IMR-90 (cell line): ENCODE data around the gene SHISAL1. TPM values are rescaled to one million over a fixed set of nuclear protein-coding genes. Genes with fewer than 3 reads are reported as not detected.

Source experiments
- ATAC-seq: fragments of 200-7000 bp; cut with Tn5 transposase; 2 replicates; pipeline ENCODE4 v1.9.1; 2020; ENCODE audit warnings: low read depth, mild to moderate bottlenecking, moderate library complexity
- BruUV-seq: library from RNA; stranded (reverse); fragments of 400-500 nt; replicated peaks from 2 replicates; lab custom pipeline; 2021; lab: Mats Ljungman, UMichigan
- CTCF ChIA-PET: fragments of 300-600 bp; formaldehyde crosslinking; extraction: SDS; loops from one replicate; lab custom pipeline; 2021; ENCODE audit warnings: antibody characterized with exemption; lab: Yijun Ruan, JAX
- POLR2A ChIA-PET: fragments of 300-600 bp; sonication (Branson Sonifier 250); formaldehyde crosslinking; loops from one replicate; lab custom pipeline; 2022; ENCODE audit warnings: antibody characterized with exemption; ENCODE audit not compliant: unreplicated experiment; lab: Charles Lee
- DNase-seq: peaks from one replicate; pipeline ENCODE4 v3.0.0; 2013
- H2AFZ ChIP-seq: replicated peaks from 2 replicates; pipeline ENCODE3; 2013; ENCODE audit warnings: low read length, mild to moderate bottlenecking; ENCODE audit not compliant: poor library complexity
- H2AK5ac ChIP-seq: 2 replicates; pipeline ENCODE4 v1.6.1; 2013; ENCODE audit warnings: low read depth, low read length, inconsistent platforms
- H2AK9ac ChIP-seq: replicated peaks from 2 replicates; pipeline ENCODE3; 2013; ENCODE audit warnings: mild to moderate bottlenecking, low read depth, low read length, moderate library complexity; ENCODE audit not compliant: poor library complexity
- H2BK120ac ChIP-seq: 2 replicates; pipeline ENCODE4 v1.6.1; 2013; ENCODE audit warnings: low read depth, low read length, inconsistent platforms
- H2BK15ac ChIP-seq: 3 replicates; pipeline ENCODE4 v1.6.1; 2013; ENCODE audit warnings: low read depth, low read length, inconsistent platforms
- H2BK20ac ChIP-seq: 2 replicates; pipeline ENCODE4 v1.6.1; 2013; ENCODE audit warnings: low read depth, mild to moderate bottlenecking, inconsistent platforms, low read length, moderate library complexity
- H2BK5ac ChIP-seq: 2 replicates; pipeline ENCODE4 v1.6.1; 2013; ENCODE audit warnings: mild to moderate bottlenecking, low read depth, low read length, inconsistent platforms; ENCODE audit not compliant: poor library complexity, severe bottlenecking
- H3K14ac ChIP-seq: replicated peaks from 2 replicates; pipeline ENCODE4 v1.6.1; 2013; ENCODE audit warnings: low read depth, low read length, inconsistent platforms
- H3K18ac ChIP-seq: 2 replicates; pipeline ENCODE4 v1.6.1; 2013; ENCODE audit warnings: low read depth, low read length, control low read depth
- H3K23ac ChIP-seq: 2 replicates; pipeline ENCODE4 v1.6.1; 2013; ENCODE audit warnings: low read depth, low read length, inconsistent platforms
- H3K27ac ChIP-seq: 2 replicates; pipeline ENCODE4 v1.5.1; 2013; ENCODE audit warnings: mild to moderate bottlenecking, control low read depth, low read length; ENCODE audit not compliant: insufficient read depth
- H3K27me3 ChIP-seq: 2 replicates; pipeline ENCODE4 v1.6.1; 2013; ENCODE audit warnings: low read length; ENCODE audit not compliant: control insufficient read depth, insufficient read depth
- H3K36me3 ChIP-seq: 2 replicates; pipeline ENCODE4 v1.6.1; 2013; ENCODE audit warnings: low read length, mixed read lengths; ENCODE audit not compliant: control insufficient read depth, insufficient read depth
- H3K4ac ChIP-seq: 2 replicates; pipeline ENCODE4 v1.6.1; 2013; ENCODE audit warnings: low read depth, low read length, inconsistent platforms
- H3K4me1 ChIP-seq: 2 replicates; pipeline ENCODE4 v1.6.1; 2013; ENCODE audit warnings: low read length, mixed read lengths; ENCODE audit not compliant: control insufficient read depth, insufficient read depth
- H3K4me2 ChIP-seq: 2 replicates; pipeline ENCODE4 v1.6.1; 2013; ENCODE audit warnings: low read depth, mild to moderate bottlenecking, control low read depth, low read length, moderate library complexity
- H3K4me3 ChIP-seq: 2 replicates; pipeline ENCODE4 v1.5.1; 2013; ENCODE audit warnings: low read depth, mild to moderate bottlenecking, control low read depth, low read length, moderate library complexity; ENCODE audit not compliant: insufficient read depth
- H3K56ac ChIP-seq: 2 replicates; pipeline ENCODE4 v1.6.1; 2013; ENCODE audit warnings: low read length, inconsistent platforms; ENCODE audit not compliant: insufficient read depth; ENCODE audit errors: extremely low read depth
- H3K79me1 ChIP-seq, 2 experiments: 2 replicates each; pipeline ENCODE4 v1.6.1; 2013; ENCODE audit warnings: low read length in 2 of 2, inconsistent platforms in 1 of 2, low read depth in 1 of 2
- H3K9ac ChIP-seq: 2 replicates; pipeline ENCODE4 v1.6.1; 2013; ENCODE audit warnings: low read depth, low read length, control low read depth
- H3K9me1 ChIP-seq: 2 replicates; pipeline ENCODE4 v1.6.1; 2013; ENCODE audit warnings: low read length, inconsistent platforms; ENCODE audit not compliant: insufficient read depth
- H3K9me3 ChIP-seq: 2 replicates; pipeline ENCODE4 v1.6.1; 2013; ENCODE audit warnings: low read length; ENCODE audit not compliant: control insufficient read depth, insufficient read depth
- H4K20me1 ChIP-seq: 2 replicates; pipeline ENCODE4 v1.6.1; 2013; ENCODE audit warnings: low read length, inconsistent platforms; ENCODE audit not compliant: insufficient read depth
- H4K5ac ChIP-seq: 2 replicates; pipeline ENCODE4 v1.6.1; 2013; ENCODE audit warnings: mild to moderate bottlenecking, low read depth, low read length, control low read depth
- H4K8ac ChIP-seq, 2 experiments: 2 replicates each; pipeline ENCODE4 v1.6.1; 2013; ENCODE audit warnings: low read depth in 2 of 2, low read length in 2 of 2, control low read depth in 1 of 2, inconsistent platforms in 1 of 2
- H4K91ac ChIP-seq: 2 replicates; pipeline ENCODE4 v1.6.1; 2013; ENCODE audit warnings: low read depth, low read length, inconsistent platforms; ENCODE audit not compliant: insufficient read depth
- CHD1 ChIP-seq: IDR thresholded peaks from 2 replicates; pipeline ENCODE4 v1.6.1; 2012; ENCODE audit warnings: low read depth, low read length, improper control_type of control experiment
- ELK1 ChIP-seq: fragments of 150-350 bp; IDR thresholded peaks from 2 replicates; pipeline ENCODE4 v1.6.1; 2016; ENCODE audit warnings: low read depth, mild to moderate bottlenecking, low read length, moderate library complexity, borderline replicate concordance
- FOS ChIP-seq: fragments of 150-350 bp; IDR thresholded peaks from 2 replicates; pipeline ENCODE4 v1.6.1; 2016; ENCODE audit warnings: low read depth, low read length
- MAZ ChIP-seq: IDR thresholded peaks from 2 replicates; pipeline ENCODE4 v1.6.1; 2012; ENCODE audit warnings: low read depth, mild to moderate bottlenecking, low read length, improper control_type of control experiment, moderate library complexity, borderline replicate concordance
- MXI1 ChIP-seq: IDR thresholded peaks from 2 replicates; pipeline ENCODE4 v1.6.1; 2012; ENCODE audit warnings: low read depth, mild to moderate bottlenecking, low read length, moderate library complexity, borderline replicate concordance
- RFX5 ChIP-seq: IDR thresholded peaks from 2 replicates; pipeline ENCODE4 v1.8.0; 2012; ENCODE audit warnings: low read depth, mild to moderate bottlenecking, low read length, moderate library complexity
- SMC3 ChIP-seq: fragments of 150-350 bp; IDR thresholded peaks from 2 replicates; pipeline ENCODE4 v1.6.1; 2016; ENCODE audit warnings: low read depth, mild to moderate bottlenecking, antibody characterized with exemption, low read length, moderate library complexity
- WGBS, 2 experiments: methylation state at CpG; one replicate each; pipeline versions ENCODE4 v1.1.5 to v1.1.7; 2013; ENCODE audit warnings: missing lambda C conversion rate in 2 of 2; ENCODE audit not compliant: insufficient read length in 1 of 2; ENCODE audit errors: extremely low coverage in 2 of 2; 5-methylcytosine and 5-hydroxymethylcytosine counted together
- dilution Hi-C: fragments of 300-500 bp; cut with HindIII; formaldehyde crosslinking; loops from one replicate; pipeline ENCODE4 v1.14.3; 2018; ENCODE audit warnings: low sequenced_read_pairs; ENCODE audit not compliant: unreplicated experiment
- in situ Hi-C: fragments of 300-500 bp; cut with MboI; formaldehyde crosslinking; loops from 3 replicates; pipeline ENCODE4 v1.14.3; 2019; ENCODE audit warnings: low sequenced_read_pairs, inconsistent platforms, mixed read lengths
- intact Hi-C: fragments of 100-400 bp; cut with micrococcal nuclease; formaldehyde crosslinking; loops from 2 replicates; pipeline ENCODE4 v1.10.0; 2022
- polyA plus RNA-seq, 3 experiments: library from polyadenylated mRNA; depleted of rRNA; stranded (reverse); fragments of >200 nt; gene quantifications; 2 replicates each; pipeline ENCODE4 v1.2.3, GENCODE V29; 2012; ENCODE audit warnings: low replicate concordance in 1 of 3
- total RNA-seq: library from RNA; depleted of rRNA; stranded (reverse); fragments of >200 nt; gene quantifications from 2 replicates; pipeline ENCODE4 v1.2.3, GENCODE V29; 2012
- TF ChIP-seq, protein P1 (sequence below): conservative IDR thresholded peaks from 2 replicates; pipeline ENCODE4 v1.5.1; 2012; ENCODE audit warnings: mild to moderate bottlenecking, low read depth, low read length, improper control_type of control experiment

The SHISAL1 gene
- total and polyA plus RNA-seq, 2 of the 4 experiments (the other 2 are of a cell fraction): 1.0 to 1.4 TPM

- no peaks in the 10 kb centered on the region for H3K4me1 ChIP-seq
- no peak overlapping the region for H3K18ac ChIP-seq
- CTCF ChIA-PET: no interaction called here
- H2BK15ac ChIP-seq: no peak overlapping the region
- no peak overlapping the region for H3K9ac ChIP-seq
- DNase-seq (no peak), ATAC-seq (no peak)
- H3K4ac ChIP-seq: no peak overlapping the region
- no peak overlapping the region for H4K8ac ChIP-seq
- no peak overlapping the region for H2BK5ac ChIP-seq
- H4K5ac ChIP-seq: no peak overlapping the region
- POLR2A ChIA-PET: no interaction called here
- dilution Hi-C loops: no loop called here
- H2AFZ ChIP-seq: peak overlapping the region; percentile 32
- no peak overlapping the region for H3K4me3 ChIP-seq
- no peaks in the 10 kb centered on the region for H3K27me3 ChIP-seq
- no peak overlapping the region for H3K27ac ChIP-seq
- in situ Hi-C loops: no loop called here
- TF ChIP-seq, protein P1, sequence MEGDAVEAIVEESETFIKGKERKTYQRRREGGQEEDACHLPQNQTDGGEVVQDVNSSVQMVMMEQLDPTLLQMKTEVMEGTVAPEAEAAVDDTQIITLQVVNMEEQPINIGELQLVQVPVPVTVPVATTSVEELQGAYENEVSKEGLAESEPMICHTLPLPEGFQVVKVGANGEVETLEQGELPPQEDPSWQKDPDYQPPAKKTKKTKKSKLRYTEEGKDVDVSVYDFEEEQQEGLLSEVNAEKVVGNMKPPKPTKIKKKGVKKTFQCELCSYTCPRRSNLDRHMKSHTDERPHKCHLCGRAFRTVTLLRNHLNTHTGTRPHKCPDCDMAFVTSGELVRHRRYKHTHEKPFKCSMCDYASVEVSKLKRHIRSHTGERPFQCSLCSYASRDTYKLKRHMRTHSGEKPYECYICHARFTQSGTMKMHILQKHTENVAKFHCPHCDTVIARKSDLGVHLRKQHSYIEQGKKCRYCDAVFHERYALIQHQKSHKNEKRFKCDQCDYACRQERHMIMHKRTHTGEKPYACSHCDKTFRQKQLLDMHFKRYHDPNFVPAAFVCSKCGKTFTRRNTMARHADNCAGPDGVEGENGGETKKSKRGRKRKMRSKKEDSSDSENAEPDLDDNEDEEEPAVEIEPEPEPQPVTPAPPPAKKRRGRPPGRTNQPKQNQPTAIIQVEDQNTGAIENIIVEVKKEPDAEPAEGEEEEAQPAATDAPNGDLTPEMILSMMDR: no peak
- TF ChIP-seq ELK1 (no peak), RFX5 (no peak), CHD1 (no peak), MAZ (no peak), MXI1 (no peak), FOS (no peak), SMC3 (no peak)
- peaks cover 2% of the 10 kb centered on the region for H3K9me3 ChIP-seq
- H2AK9ac ChIP-seq: no peak overlapping the region
- H4K91ac ChIP-seq: no peak overlapping the region
- H3K14ac ChIP-seq: no peak overlapping the region
- no peak overlapping the region for H2AK5ac ChIP-seq
- H3K9me1 ChIP-seq: peaks cover 7% of the 10 kb centered on the region
- H3K36me3 ChIP-seq: no peaks in the 10 kb centered on the region; the same call in 1 of the 2 replicates
- H3K56ac ChIP-seq: no peak overlapping the region
- H2BK20ac ChIP-seq: no peak overlapping the region
- no TSS peak for BruUV-seq
- no peak overlapping the region for H3K23ac ChIP-seq
- no peaks in the 10 kb centered on the region for H4K20me1 ChIP-seq
- H3K79me1 ChIP-seq: no peaks in the 10 kb centered on the region
- intact Hi-C loops: no loop called here
- 83% methylated on average over 9 of the region's 17 CpGs; no CpG with 5 or more reads in 1 of the 2 experiments for WGBS, 2 experiments
- H2BK120ac ChIP-seq: no peak overlapping the region
- no peak overlapping the region for H3K4me2 ChIP-seq
Measured at GRCh38 chr22:44269757-44270555, 42.8 kb downstream of the SHISAL1 start.
